Testis (tissue), 2 donors: ENCODE measurements around the gene FRAS1.

Source experiments
- POLR2A ChIP-seq: fragments of 450-650 bp; IDR thresholded peaks from one replicate; pipeline ENCODE4 v1.6.1; 2017; ENCODE audit warnings: antibody characterized with exemption, mild to moderate bottlenecking, moderate library complexity
- TF ChIP-seq, protein P1 (sequence below), 3 experiments: fragments of 450-650 bp in 2 of 3; fragments of 200-600 bp in 1 of 3; sonication (generic) in 1 of 3; IDR thresholded peaks; one replicate each; pipeline ENCODE4 v1.5.1; 2016 to 2019; ENCODE audit warnings: antibody characterized with exemption in 3 of 3, mild to moderate bottlenecking in 2 of 3, moderate library complexity in 1 of 3

DNA sequence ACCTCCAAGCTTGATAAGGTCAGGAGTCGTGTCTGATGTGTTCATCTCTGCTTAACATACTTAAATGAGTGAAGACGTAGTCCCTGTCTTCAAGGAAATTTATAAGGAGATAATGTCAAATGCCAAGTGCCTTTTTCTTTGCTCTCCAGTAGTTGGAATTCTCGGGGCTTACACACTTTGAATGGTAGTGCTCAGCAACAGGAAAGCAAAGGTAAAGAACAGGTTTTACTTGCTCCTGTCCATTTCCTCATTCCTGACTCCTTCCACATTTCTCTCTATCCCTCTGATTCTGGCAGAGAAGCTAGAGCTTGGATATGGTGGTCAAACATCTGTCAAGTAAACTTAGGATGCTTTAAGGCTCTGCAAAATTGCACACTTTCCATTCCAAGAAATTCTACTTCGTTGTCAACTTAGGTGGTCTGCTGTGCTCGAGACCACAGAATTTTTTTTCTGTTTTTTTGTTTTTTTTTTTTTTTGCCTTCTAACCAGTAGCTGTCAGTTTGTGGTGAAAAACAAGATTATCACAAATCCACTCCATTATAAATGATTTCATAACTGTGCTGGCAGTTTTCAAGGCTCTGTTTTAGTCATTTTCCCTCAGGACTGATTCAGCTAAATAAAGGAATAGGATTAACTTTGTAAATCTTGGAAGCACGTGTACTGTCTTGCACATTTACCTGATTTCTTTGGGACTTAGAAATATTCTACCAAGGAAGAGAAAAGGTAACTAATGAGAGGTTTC is 313.7 kb downstream of the FRAS1 start:
- TF ChIP-seq, protein P1, sequence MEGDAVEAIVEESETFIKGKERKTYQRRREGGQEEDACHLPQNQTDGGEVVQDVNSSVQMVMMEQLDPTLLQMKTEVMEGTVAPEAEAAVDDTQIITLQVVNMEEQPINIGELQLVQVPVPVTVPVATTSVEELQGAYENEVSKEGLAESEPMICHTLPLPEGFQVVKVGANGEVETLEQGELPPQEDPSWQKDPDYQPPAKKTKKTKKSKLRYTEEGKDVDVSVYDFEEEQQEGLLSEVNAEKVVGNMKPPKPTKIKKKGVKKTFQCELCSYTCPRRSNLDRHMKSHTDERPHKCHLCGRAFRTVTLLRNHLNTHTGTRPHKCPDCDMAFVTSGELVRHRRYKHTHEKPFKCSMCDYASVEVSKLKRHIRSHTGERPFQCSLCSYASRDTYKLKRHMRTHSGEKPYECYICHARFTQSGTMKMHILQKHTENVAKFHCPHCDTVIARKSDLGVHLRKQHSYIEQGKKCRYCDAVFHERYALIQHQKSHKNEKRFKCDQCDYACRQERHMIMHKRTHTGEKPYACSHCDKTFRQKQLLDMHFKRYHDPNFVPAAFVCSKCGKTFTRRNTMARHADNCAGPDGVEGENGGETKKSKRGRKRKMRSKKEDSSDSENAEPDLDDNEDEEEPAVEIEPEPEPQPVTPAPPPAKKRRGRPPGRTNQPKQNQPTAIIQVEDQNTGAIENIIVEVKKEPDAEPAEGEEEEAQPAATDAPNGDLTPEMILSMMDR (IDR thresholded peaks at IDR 0.05): no peak
- TF ChIP-seq POLR2A: no peak
